K562 (cell line): ENCODE results near the gene EFNA5. TPM values are rescaled to one million over a fixed set of nuclear protein-coding genes. Genes with fewer than 3 reads are reported as not detected.

Experiments used
- ARID4B ChIP-seq: sonication (generic); formaldehyde crosslinking; IDR thresholded peaks from 2 replicates; pipeline ENCODE4 v1.8.0; 2022; ENCODE audit warnings: mild to moderate bottlenecking, missing genetic modification reagents
- BACH1 ChIP-seq: fragments of 200-800 bp; sonication (Bioruptor generic); IDR thresholded peaks from 2 replicates; pipeline ENCODE4 v1.6.1; 2016; ENCODE audit warnings: missing genetic modification characterization, missing compliant biosample characterization
- FOXA1 ChIP-seq: fragments of 450-650 bp; IDR thresholded peaks from 2 replicates; pipeline ENCODE4 v1.6.1; 2016; ENCODE audit warnings: mild to moderate bottlenecking, borderline replicate concordance
- MEIS2 ChIP-seq: fragments of 450-650 bp; IDR thresholded peaks from 2 replicates; pipeline ENCODE4 v1.6.1; 2014; ENCODE audit warnings: mild to moderate bottlenecking; ENCODE audit not compliant: partially characterized antibody
- MGA ChIP-seq: fragments of 450-650 bp; IDR thresholded peaks from 2 replicates; pipeline ENCODE4 v1.6.1; 2016; ENCODE audit warnings: mild to moderate bottlenecking, moderate library complexity
- MITF ChIP-seq: IDR thresholded peaks from 2 replicates; pipeline ENCODE4 v1.6.1; 2014; ENCODE audit warnings: antibody characterized with exemption
- MXD1 ChIP-seq: fragments of 250-450 bp; sonication (Bioruptor Pico); IDR thresholded peaks from 2 replicates; pipeline ENCODE4 v1.8.0; 2021; ENCODE audit warnings: borderline replicate concordance, mild to moderate bottlenecking, moderate library complexity; ENCODE audit not compliant: poor library complexity, severe bottlenecking
- POLR2AphosphoS2 ChIP-seq: IDR thresholded peaks from 2 replicates; pipeline ENCODE4 v1.6.1; 2012; ENCODE audit warnings: low read length, improper control_type of control experiment
- ZNF224 ChIP-seq: sonication (generic); formaldehyde crosslinking; IDR thresholded peaks from 2 replicates; pipeline ENCODE4 v1.8.0; 2022; ENCODE audit warnings: mild to moderate bottlenecking, missing genetic modification reagents
- ZNF274 ChIP-seq: IDR thresholded peaks from 2 replicates; pipeline ENCODE4 v1.6.1; 2011; ENCODE audit warnings: low read depth, mild to moderate bottlenecking, low read length, moderate library complexity, borderline replicate concordance
- polyA plus RNA-seq, 8 experiments: library from polyadenylated mRNA; depleted of rRNA in 4 of 8; stranded (reverse) in 5 of 8; unstranded in 3 of 8; fragments of >200 nt; fragmentation: Nextera tagmentation in 2 of 8; fragmentation: Illumina TruSeq in 1 of 8; extraction: Ambion mirVana in 2 of 8; extraction: Trizol in 1 of 8; gene quantifications; 2 replicates each; pipeline versions ENCODE4 v1.2.1 to v1.2.3, GENCODE V29; 2011 to 2014; ENCODE audit warnings: inconsistent platforms in 1 of 8, missing spikeins in 1 of 8
- total RNA-seq, 7 experiments: library from RNA; depleted of rRNA in 6 of 7; stranded (reverse); fragments of >200 nt in 6 of 7; fragmentation: Illumina TruSeq in 2 of 7; extraction: Trizol in 2 of 7; gene quantifications; 2 replicates each; pipeline versions ENCODE4 v1.2.1 to v1.2.3, GENCODE V29; 2011 to 2021; ENCODE audit warnings: low replicate concordance in 1 of 7

The EFNA5 gene
- total and polyA plus RNA-seq, 9 of the 15 experiments (the other 6 are each of a cell fraction or from before 2014, with no cell fraction given) = 0.20 TPM; not detected in 8

GRCh38 chr5:107582625-107583024, 88.1 kb downstream of the EFNA5 start (continued):
- TF ChIP-seq ARID4B (CRISPR knock-in tag) (no peak), POLR2AphosphoS2 (no peak), MEIS2 (no peak), MGA (no peak), BACH1 (no peak), MXD1 (no peak), MITF (no peak), ZNF274 (no peak), ZNF224 (no peak), FOXA1 (no peak)
